GM23338 (cell line): ENCODE measurements around the gene FNDC8. TPM values are rescaled to one million over a fixed set of nuclear protein-coding genes. Genes with fewer than 3 reads are reported as not detected.

Experiments
- ATAC-seq: fragments of 200-7000 bp; cut with Tn5 transposase; 3 replicates; pipeline ENCODE4 v1.9.1; 2020
- DNase-seq: peaks from one replicate; pipeline ENCODE4 v3.0.0-alpha.2; 2015; ENCODE audit warnings: low spot score
- H2AFZ ChIP-seq: fragments of 200-600 bp; sonication (generic); 2 replicates; pipeline ENCODE4 v1.8.0; 2016; ENCODE audit warnings: antibody characterized with exemption, mild to moderate bottlenecking, moderate library complexity
- H3F3A ChIP-seq: fragments of 200-600 bp; sonication (generic); replicated peaks from 2 replicates; pipeline ENCODE4 v1.8.0; 2017; ENCODE audit warnings: antibody characterized with exemption, mixed run types, low read depth
- H3K27ac ChIP-seq: fragments of 200-600 bp; sonication (generic); 2 replicates; pipeline ENCODE4 v1.6.1; 2016; ENCODE audit warnings: low read depth
- H3K27me3 ChIP-seq: fragments of 200-600 bp; sonication (generic); 2 replicates; pipeline ENCODE4 v1.8.0; 2016; ENCODE audit warnings: mild to moderate bottlenecking, mixed run types, moderate library complexity; ENCODE audit not compliant: insufficient read depth
- H3K36me3 ChIP-seq: fragments of 200-600 bp; sonication (generic); 2 replicates; pipeline ENCODE4 v1.8.0; 2016; ENCODE audit warnings: mild to moderate bottlenecking; ENCODE audit not compliant: insufficient read depth
- H3K4me1 ChIP-seq: fragments of 200-600 bp; sonication (generic); 2 replicates; pipeline ENCODE4 v1.8.0; 2016; ENCODE audit warnings: mild to moderate bottlenecking, moderate library complexity; ENCODE audit not compliant: insufficient read depth
- H3K4me2 ChIP-seq: fragments of 200-600 bp; sonication (generic); 2 replicates; pipeline ENCODE4 v1.7.1; 2017; ENCODE audit warnings: mixed run types
- H3K4me3 ChIP-seq: fragments of 200-600 bp; sonication (generic); 2 replicates; pipeline ENCODE4 v1.6.1; 2016; ENCODE audit warnings: mixed run types
- H3K79me2 ChIP-seq: fragments of 200-600 bp; sonication (generic); replicated peaks from 2 replicates; pipeline ENCODE4 v1.8.0; 2017; ENCODE audit warnings: mild to moderate bottlenecking; ENCODE audit not compliant: insufficient read depth
- H3K9me2 ChIP-seq: fragments of 200-600 bp; sonication (generic); 2 replicates; pipeline ENCODE4 v1.8.0; 2017; ENCODE audit not compliant: insufficient read depth
- H4K20me1 ChIP-seq: fragments of 200-600 bp; sonication (generic); replicated peaks from 2 replicates; pipeline ENCODE4 v1.8.0; 2017; ENCODE audit warnings: mild to moderate bottlenecking; ENCODE audit not compliant: insufficient read depth
- H3K27ac Mint-ChIP-seq: 2 replicates; pipeline ENCODE4 v1.8.0; 2020; ENCODE audit warnings: inconsistent platforms, mild to moderate bottlenecking, moderate library complexity, mixed read lengths
- H3K27me3 Mint-ChIP-seq: 3 replicates; pipeline ENCODE4 v1.8.0; 2022; ENCODE audit warnings: low read depth, mild to moderate bottlenecking, moderate library complexity, mixed read lengths, inconsistent platforms; ENCODE audit not compliant: insufficient read depth, poor library complexity
- H3K36me3 Mint-ChIP-seq: 3 replicates; pipeline ENCODE4 v1.8.0; 2021; ENCODE audit warnings: low read depth, mild to moderate bottlenecking, inconsistent platforms, moderate library complexity, mixed read lengths
- H3K4me1 Mint-ChIP-seq: 3 replicates; pipeline ENCODE4 v1.8.0; 2020; ENCODE audit warnings: mild to moderate bottlenecking, inconsistent platforms, mixed read lengths
- H3K4me3 Mint-ChIP-seq: 3 replicates; pipeline ENCODE4 v1.8.0; 2021; ENCODE audit warnings: moderate library complexity, mild to moderate bottlenecking, inconsistent platforms, mixed read lengths
- H3K9me3 Mint-ChIP-seq: 3 replicates; pipeline ENCODE4 v1.8.0; 2020; ENCODE audit warnings: moderate library complexity, mild to moderate bottlenecking, inconsistent platforms, mixed read lengths
- EZH2 ChIP-seq: fragments of 200-600 bp; sonication (generic); IDR thresholded peaks from one replicate; pipeline ENCODE4 v1.8.0; 2017; ENCODE audit warnings: antibody characterized with exemption, mild to moderate bottlenecking, low read depth; ENCODE audit not compliant: unreplicated experiment
- EZH2phosphoT487 ChIP-seq: fragments of 200-600 bp; sonication (generic); IDR thresholded peaks from one replicate; pipeline ENCODE4 v1.8.1; 2018; ENCODE audit warnings: antibody characterized with exemption; ENCODE audit not compliant: unreplicated experiment
- JUNB ChIP-seq: IDR thresholded peaks from one replicate; pipeline ENCODE4 v1.6.1; 2016; ENCODE audit warnings: antibody characterized with exemption; ENCODE audit not compliant: unreplicated experiment
- POLR2AphosphoS5 ChIP-seq: IDR thresholded peaks from 2 replicates; pipeline ENCODE4 v1.6.1; 2016; ENCODE audit warnings: antibody characterized with exemption, low read depth
- STAT1 ChIP-seq: IDR thresholded peaks from one replicate; pipeline ENCODE4 v1.6.1; 2016; ENCODE audit warnings: antibody characterized with exemption; ENCODE audit not compliant: unreplicated experiment
- ZNF114 ChIP-seq: fragments of 250-450 bp; sonication (Bioruptor Pico); IDR thresholded peaks from 2 replicates; pipeline ENCODE4 v1.5.0; 2020; ENCODE audit warnings: mild to moderate bottlenecking, moderate library complexity
- ZNF331 ChIP-seq: fragments of 250-450 bp; sonication (Bioruptor Pico); IDR thresholded peaks from 2 replicates; pipeline ENCODE4 v1.5.0; 2020; ENCODE audit warnings: low read depth, mild to moderate bottlenecking, moderate library complexity
- polyA plus RNA-seq: library from polyadenylated mRNA; unstranded; fragments of >200 nt; fragmentation: Nextera tagmentation; extraction: Ambion mirVana; gene quantifications from 2 replicates; pipeline ENCODE4 v1.2.1, GENCODE V29; 2016
- total RNA-seq: library from RNA; depleted of rRNA; stranded (reverse); fragments of >200 nt; shearing (Covaris generic); gene quantifications from 2 replicates; pipeline ENCODE4 v1.2.3, GENCODE V29; 2014
- TF ChIP-seq, protein P1 (sequence below): IDR thresholded peaks from 2 replicates; pipeline ENCODE4 v1.6.1; 2016; ENCODE audit warnings: antibody characterized with exemption
- TF ChIP-seq, protein P2 (sequence below): IDR thresholded peaks from one replicate; pipeline ENCODE4 v1.6.1; 2018; ENCODE audit warnings: antibody characterized with exemption; ENCODE audit not compliant: unreplicated experiment
- TF ChIP-seq, protein P3 (sequence below), 2 experiments: fragments of 200-600 bp in 1 of 2; sonication (generic) in 1 of 2; conservative IDR thresholded peaks; 2 replicates each; pipeline versions ENCODE4 v1.5.1 to v1.6.1; 2016 to 2017; ENCODE audit warnings: antibody characterized with exemption in 2 of 2, low read depth in 2 of 2, mild to moderate bottlenecking in 2 of 2, moderate library complexity in 1 of 2

Gene FNDC8
- total and polyA plus RNA-seq, 2 experiments from 2014 or later: not detected

DNA sequence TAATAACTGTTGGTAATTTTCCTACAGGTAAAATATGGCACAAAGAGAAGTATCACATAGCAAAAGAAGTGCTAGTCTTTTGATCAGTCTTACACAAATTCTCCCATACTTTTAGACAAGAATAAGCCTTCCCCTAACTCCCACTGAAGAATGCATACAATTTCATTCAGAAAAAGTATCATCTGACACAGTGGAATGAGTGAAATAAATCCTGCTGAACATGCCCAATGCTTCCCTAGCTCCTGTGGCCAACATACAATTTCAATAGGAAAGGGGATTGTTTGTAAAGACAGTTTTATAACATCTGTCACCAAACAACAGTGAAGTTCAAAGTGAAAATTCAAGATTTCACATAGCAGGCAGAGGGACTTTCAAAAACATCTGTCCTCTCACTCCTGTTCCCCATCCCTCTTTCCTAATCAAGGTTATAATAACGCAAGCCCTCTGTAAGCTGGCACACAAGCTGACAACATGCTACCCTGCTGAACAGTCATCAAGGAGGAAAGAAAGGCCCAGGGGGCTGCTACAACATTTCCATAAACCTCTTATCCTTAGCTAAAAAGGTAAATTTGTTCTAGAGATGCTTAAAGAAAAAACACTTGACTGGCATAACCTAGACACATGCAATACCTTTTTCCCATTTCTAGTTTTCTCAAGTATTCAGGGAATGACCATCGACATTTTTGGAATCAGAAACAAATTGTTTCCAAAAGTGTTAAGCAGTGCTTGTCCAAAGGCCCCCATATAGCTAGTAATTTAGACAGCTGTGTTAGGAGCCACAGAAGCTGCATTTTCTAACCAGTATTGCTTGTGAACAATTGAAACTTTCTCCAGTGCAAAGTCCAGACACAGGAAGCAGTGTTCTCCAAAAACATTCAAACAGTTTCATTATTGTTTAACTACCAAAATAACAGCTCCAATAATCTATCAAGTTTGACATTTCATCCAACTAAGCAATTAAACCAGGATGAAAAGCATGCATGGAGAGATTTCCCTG lies 46.4 kb upstream of the FNDC8 start:
- Histone ChIP-seq H3K36me3 (no peaks in the 10 kb centered on the region), H3K4me3 (no peak overlapping the region), H3K4me1 (peaks cover 1% of the 10 kb centered on the region), H2AFZ (no peak overlapping the region), H4K20me1 (peaks cover 11% of the 10 kb centered on the region; the same call in 1 of the 2 replicates), H3K27ac (no peak overlapping the region), H3K27me3 (no peaks in the 10 kb centered on the region), H3K4me2 (no peak overlapping the region), H3K79me2 (peaks cover 8% of the 10 kb centered on the region), H3F3A (no peaks in the 10 kb centered on the region), H3K9me2 (no peaks in the 10 kb centered on the region)
- Mint-ChIP-seq H3K9me3 (no peaks in the 10 kb centered on the region), H3K4me1 (peaks cover 15% of the 10 kb centered on the region), H3K4me3 (no peak overlapping the region), H3K27me3 (peaks cover 3% of the 10 kb centered on the region), H3K27ac (no peak overlapping the region), H3K36me3 (no peaks in the 10 kb centered on the region)
- DNase-seq (no peak), ATAC-seq (no peak)
- TF ChIP-seq POLR2AphosphoS5: no peak
- no peak for TF ChIP-seq EZH2
- no peak for TF ChIP-seq ZNF331 (CRISPR knock-in tag)
- TF ChIP-seq JUNB: no peak
- TF ChIP-seq, protein P1, sequence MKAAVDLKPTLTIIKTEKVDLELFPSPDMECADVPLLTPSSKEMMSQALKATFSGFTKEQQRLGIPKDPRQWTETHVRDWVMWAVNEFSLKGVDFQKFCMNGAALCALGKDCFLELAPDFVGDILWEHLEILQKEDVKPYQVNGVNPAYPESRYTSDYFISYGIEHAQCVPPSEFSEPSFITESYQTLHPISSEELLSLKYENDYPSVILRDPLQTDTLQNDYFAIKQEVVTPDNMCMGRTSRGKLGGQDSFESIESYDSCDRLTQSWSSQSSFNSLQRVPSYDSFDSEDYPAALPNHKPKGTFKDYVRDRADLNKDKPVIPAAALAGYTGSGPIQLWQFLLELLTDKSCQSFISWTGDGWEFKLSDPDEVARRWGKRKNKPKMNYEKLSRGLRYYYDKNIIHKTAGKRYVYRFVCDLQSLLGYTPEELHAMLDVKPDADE: no peak
- TF ChIP-seq, protein P2, sequence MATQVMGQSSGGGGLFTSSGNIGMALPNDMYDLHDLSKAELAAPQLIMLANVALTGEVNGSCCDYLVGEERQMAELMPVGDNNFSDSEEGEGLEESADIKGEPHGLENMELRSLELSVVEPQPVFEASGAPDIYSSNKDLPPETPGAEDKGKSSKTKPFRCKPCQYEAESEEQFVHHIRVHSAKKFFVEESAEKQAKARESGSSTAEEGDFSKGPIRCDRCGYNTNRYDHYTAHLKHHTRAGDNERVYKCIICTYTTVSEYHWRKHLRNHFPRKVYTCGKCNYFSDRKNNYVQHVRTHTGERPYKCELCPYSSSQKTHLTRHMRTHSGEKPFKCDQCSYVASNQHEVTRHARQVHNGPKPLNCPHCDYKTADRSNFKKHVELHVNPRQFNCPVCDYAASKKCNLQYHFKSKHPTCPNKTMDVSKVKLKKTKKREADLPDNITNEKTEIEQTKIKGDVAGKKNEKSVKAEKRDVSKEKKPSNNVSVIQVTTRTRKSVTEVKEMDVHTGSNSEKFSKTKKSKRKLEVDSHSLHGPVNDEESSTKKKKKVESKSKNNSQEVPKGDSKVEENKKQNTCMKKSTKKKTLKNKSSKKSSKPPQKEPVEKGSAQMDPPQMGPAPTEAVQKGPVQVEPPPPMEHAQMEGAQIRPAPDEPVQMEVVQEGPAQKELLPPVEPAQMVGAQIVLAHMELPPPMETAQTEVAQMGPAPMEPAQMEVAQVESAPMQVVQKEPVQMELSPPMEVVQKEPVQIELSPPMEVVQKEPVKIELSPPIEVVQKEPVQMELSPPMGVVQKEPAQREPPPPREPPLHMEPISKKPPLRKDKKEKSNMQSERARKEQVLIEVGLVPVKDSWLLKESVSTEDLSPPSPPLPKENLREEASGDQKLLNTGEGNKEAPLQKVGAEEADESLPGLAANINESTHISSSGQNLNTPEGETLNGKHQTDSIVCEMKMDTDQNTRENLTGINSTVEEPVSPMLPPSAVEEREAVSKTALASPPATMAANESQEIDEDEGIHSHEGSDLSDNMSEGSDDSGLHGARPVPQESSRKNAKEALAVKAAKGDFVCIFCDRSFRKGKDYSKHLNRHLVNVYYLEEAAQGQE: no peak
- TF ChIP-seq STAT1: no peak
- TF ChIP-seq ZNF114 (CRISPR knock-in tag): no peak

DNA sequence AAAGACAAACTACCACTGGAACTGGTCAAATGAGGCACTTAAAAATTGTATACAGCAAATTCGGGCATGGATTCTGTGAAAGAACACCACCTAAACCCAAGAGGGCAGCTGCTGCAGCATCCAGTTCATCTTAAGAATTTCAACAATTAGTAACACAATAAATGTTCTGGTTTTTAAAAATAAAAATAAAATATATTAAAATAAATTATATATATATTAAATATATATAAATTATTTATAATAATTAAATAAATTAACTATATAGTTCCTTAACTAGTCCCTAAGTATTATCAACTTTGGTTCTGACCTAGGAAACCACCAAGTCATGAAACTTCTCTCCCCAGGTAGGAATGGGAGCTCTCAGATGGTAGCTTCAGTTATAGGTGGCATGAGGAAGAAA lies 44.5 kb upstream of the FNDC8 start:
- Histone ChIP-seq H2AFZ (no peak overlapping the region), H3K4me2 (no peak overlapping the region), H3K9me2 (no peaks in the 10 kb centered on the region), H3K4me1 (peaks cover 20% of the 10 kb centered on the region), H3K4me3 (no peak overlapping the region), H3F3A (no peaks in the 10 kb centered on the region), H3K79me2 (peaks cover 8% of the 10 kb centered on the region), H3K27me3 (no peaks in the 10 kb centered on the region), H3K27ac (no peak overlapping the region), H3K36me3 (no peaks in the 10 kb centered on the region), H4K20me1 (peaks cover 9% of the 10 kb centered on the region; the same call in 1 of the 2 replicates)
- Mint-ChIP-seq H3K36me3 (no peaks in the 10 kb centered on the region), H3K4me1 (peaks cover 31% of the 10 kb centered on the region), H3K27ac (no peak overlapping the region), H3K9me3 (no peaks in the 10 kb centered on the region), H3K4me3 (no peak overlapping the region), H3K27me3 (no peaks in the 10 kb centered on the region)
- DNase-seq (no peak), ATAC-seq (no peak)
- TF ChIP-seq, protein P2: no peak
- TF ChIP-seq ZNF331 (CRISPR knock-in tag) (no peak), JUNB (no peak), ZNF114 (CRISPR knock-in tag) (no peak), STAT1 (no peak), EZH2 (no peak), EZH2phosphoT487 (no peak), POLR2AphosphoS5 (no peak)
- TF ChIP-seq, protein P1: no peak
- TF ChIP-seq, protein P3, sequence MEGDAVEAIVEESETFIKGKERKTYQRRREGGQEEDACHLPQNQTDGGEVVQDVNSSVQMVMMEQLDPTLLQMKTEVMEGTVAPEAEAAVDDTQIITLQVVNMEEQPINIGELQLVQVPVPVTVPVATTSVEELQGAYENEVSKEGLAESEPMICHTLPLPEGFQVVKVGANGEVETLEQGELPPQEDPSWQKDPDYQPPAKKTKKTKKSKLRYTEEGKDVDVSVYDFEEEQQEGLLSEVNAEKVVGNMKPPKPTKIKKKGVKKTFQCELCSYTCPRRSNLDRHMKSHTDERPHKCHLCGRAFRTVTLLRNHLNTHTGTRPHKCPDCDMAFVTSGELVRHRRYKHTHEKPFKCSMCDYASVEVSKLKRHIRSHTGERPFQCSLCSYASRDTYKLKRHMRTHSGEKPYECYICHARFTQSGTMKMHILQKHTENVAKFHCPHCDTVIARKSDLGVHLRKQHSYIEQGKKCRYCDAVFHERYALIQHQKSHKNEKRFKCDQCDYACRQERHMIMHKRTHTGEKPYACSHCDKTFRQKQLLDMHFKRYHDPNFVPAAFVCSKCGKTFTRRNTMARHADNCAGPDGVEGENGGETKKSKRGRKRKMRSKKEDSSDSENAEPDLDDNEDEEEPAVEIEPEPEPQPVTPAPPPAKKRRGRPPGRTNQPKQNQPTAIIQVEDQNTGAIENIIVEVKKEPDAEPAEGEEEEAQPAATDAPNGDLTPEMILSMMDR (conservative IDR thresholded peaks at IDR 0.05; ENCODE audit: low read depth in 2 of 2): no peak
